T follicular helper cell (primary cell): Measurements from ENCODE around the gene DONSON.
A peak's percentile ranks its signal among the peaks of the same experiment; 100 is the strongest.

ENCODE experiments used
- DNase-seq: peaks from one replicate; pipeline ENCODE4 v3.0.0-alpha.2; 2020; ENCODE audit warnings: low read depth

Gene DONSON

DNA sequence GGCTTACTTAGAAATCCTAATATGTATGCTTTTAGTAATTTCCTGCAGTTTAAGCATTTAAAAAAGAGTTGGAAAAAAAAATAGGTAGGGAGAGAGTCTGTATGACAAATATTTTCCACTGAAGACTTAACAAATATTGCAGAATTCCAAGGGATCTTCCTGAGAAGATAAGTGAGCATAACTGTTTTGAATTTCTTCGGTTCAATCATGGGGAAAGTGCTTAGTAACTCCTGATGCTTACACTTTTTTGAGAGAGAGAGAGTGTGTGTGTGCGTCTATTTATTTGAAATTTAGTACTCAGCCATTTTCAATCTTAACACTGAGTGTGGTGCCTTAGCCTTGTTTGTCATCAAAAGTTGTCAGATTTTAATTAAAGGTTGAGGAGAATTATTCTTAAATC, 27.1 kb downstream of the DONSON start:
- no peak for DNase-seq

DNA sequence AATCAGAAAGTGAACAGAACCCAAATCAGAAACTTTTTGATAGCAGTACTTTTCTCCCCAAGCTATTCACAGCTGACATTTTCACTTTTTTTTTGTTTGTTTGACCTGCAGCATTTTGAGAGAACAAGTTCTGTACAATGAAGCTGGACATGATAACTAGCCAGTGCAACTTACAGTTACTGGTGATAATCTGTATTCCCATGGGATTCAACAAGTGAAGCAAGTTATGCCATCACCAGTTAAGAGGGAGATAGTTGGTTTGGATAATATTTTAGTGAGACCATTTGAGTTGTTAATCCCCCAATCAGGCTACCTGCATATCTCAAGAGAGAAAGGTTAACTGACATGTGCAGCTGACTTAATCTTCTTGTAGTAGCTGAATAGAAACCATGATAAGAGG, 27.5 kb downstream of the DONSON start:
- DNase-seq: no peak

- no peak for DNase-seq
Measured at GRCh38 chr21:33559813-33560212, 28.7 kb downstream of the DONSON start.

DNA sequence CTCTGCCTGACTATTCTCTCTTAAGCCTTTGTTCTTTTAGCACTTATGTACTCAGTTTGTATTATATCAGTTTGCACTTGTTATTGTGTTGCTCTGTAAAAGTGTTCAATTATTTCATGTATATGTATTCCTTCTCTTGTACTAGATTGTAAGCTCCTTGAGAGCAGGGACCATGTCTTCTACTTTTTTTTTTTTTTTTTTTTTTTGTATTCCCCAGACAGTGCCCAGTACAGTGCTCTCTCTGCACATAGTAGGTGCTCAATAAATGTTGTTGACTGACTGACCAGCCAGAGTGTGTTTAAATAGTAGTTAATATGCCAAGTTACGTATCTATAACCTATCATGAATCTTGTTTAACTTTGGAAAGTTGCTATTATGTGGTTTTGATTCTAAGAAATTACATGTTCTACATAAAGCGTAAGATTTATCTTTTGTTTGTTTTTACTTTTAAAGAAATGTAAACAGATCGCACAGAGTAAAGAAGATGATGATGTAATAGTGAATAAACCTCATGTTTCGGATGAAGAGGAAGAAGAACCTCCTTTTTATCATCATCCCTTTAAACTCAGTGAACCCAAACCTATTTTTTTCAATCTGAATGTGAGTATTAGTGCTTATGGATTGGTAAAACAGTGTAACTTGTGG, 29.6 kb downstream of the DONSON start:
- DNase-seq: no peak

GRCh38 chr21:33557447-33557846, 31.0 kb downstream of the DONSON start:
- DNase-seq: no peak

DNA sequence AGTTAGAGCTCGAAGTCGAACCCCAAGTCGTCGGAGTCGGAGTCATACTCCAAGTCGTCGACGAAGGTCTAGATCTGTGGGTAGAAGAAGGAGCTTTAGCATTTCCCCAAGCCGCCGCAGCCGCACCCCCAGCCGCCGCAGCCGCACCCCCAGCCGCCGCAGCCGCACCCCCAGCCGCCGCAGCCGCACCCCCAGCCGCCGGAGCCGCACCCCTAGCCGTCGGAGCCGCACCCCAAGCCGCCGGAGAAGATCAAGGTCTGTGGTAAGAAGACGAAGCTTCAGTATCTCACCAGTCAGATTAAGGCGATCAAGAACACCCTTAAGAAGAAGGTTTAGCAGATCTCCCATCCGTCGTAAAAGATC, 33.5 kb downstream of the DONSON start:
- DNase-seq: no peak

DNA sequence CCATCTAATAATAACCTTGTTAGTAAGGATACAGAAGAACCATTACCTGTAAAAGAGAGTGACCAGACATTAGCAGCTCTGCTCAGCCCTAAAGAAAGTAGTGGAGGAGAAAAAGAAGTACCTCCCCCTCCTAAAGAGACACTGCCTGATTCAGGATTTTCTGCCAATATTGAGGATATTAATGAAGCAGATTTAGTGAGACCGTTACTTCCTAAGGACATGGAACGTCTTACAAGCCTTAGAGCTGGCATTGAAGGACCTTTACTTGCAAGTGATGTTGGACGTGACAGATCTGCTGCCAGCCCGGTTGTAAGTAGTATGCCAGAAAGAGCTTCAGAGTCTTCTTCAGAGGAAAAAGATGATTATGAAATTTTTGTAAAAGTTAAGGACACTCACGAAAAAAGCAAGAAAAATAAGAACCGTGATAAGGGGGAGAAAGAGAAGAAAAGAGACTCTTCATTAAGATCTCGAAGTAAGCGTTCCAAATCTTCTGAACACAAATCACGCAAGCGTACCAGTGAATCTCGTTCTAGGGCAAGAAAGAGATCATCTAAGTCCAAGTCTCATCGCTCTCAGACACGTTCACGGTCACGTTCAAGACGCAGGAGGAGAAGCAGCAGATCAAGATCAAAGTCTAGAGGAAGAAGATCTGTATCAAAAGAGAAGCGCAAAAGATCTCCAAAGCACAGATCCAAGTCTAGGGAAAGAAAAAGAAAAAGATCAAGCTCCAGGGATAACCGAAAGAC, 34.1 kb downstream of the DONSON start:
- DNase-seq: no peak

DNA sequence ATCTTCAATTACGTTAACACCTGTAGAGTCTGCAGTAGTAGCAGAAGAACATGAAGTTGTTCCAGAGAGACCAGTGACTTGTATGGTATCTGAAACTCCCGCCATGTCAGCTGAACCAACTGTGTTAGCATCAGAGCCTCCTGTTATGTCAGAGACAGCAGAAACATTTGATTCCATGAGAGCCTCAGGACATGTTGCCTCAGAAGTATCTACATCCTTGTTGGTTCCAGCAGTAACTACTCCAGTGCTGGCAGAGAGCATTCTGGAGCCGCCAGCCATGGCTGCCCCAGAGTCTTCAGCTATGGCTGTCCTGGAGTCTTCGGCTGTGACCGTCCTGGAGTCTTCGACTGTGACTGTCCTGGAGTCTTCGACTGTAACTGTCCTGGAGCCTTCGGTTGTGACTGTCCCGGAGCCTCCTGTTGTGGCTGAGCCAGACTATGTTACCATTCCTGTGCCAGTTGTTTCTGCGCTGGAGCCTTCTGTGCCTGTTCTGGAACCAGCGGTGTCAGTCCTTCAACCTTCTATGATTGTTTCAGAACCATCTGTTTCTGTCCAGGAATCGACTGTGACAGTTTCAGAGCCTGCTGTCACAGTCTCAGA, 35.4 kb downstream of the DONSON start:
- DNase-seq: no peak

- DNase-seq: no peak
Measured at GRCh38 chr21:33552093-33552998, 36.1 kb downstream of the DONSON start.

DNA sequence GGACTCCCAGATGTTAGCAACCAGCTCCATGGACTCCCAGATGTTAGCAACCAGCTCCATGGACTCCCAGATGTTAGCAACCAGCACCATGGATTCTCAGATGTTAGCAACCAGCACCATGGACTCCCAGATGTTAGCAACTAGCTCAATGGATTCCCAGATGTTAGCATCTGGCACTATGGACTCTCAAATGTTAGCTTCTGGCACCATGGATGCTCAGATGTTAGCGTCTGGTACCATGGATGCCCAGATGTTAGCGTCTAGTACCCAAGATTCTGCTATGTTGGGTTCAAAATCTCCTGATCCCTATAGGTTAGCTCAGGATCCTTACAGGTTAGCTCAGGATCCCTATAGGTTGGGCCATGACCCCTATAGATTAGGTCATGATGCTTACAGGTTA, 36.8 kb downstream of the DONSON start:
- no peak for DNase-seq

GRCh38 chr21:33550772-33551660, 37.5 kb downstream of the DONSON start:
- no peak for DNase-seq

DNA sequence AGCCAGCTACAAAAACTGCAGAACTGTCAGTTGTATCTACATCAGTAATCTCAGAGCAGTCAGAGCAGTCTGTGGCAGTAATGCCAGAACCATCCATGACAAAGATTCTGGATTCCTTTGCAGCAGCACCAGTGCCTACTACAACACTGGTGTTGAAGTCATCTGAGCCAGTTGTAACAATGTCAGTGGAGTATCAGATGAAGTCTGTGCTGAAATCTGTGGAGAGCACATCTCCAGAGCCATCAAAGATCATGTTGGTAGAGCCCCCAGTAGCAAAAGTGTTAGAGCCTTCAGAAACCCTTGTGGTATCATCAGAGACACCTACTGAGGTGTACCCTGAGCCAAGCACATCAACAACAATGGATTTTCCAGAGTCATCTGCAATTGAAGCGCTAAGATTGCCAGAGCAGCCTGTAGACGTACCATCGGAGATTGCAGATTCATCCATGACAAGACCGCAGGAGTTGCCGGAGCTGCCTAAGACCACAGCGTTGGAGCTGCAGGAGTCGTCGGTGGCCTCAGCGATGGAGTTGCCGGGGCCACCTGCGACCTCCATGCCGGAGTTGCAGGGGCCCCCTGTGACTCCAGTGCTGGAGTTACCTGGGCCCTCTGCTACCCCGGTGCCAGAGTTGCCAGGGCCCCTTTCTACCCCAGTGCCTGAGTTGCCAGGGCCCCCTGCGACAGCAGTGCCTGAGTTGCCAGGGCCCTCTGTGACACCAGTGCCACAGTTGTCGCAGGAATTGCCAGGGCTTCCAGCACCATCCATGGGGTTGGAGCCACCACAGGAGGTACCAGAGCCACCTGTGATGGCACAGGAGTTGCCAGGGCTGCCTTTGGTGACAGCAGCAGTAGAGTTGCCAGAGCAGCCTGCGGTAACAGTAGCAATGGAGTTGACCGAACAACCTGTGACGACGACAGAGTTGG, 38.4 kb downstream of the DONSON start:
- DNase-seq: no peak

DNA sequence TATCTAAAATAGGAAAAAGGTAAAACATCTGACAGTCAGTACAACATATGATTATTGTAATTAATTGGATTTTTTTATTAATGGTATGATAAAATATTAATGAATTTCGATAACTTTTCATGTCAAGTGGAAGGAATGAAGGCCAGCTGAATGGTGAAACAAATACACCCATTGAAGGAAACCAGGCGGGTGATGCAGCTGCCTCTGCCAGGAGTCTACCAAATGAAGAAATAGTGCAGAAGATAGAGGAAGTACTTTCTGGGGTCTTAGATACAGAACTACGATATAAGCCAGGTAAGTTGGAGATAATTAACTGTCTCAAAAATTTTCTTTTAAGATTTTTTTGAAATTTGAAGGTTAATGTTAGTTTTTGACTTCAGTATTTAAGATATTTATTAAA, 42.4 kb downstream of the DONSON start:
- no peak for DNase-seq

DNA sequence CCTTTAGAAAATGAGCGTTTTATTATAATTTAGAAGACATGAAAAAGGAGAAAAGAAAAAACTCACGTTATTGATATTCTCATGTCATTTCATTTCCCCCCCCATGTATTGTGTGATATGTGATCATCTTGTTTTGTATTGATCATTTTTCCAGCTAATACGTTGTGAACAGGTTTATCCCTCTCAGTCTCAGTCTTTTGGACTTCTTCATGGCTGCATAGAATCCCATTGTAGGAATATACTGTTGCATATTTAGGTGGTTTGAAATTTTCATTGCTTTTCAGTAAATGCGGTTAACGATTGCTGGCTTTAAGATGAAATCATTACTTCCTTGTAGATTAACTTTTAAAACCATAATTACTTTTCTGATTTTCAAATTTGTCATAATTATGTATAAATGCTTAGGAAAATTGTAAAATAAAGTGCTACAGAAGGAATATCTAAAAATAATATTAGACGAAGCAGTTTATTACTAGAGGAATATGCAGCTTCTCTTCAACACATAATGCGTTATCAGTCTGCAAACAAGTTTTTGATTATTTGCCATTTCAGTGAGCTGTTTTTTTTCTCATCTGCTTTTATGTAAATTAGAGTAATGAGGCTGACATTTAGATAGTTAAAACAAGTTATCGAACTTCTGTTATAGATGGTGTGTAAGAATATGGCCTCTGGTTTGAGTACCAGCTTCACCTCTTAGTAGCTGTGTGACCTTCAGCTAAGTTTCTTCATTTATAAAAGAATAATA, 43.9 kb downstream of the DONSON start:
- no peak for DNase-seq

DNA sequence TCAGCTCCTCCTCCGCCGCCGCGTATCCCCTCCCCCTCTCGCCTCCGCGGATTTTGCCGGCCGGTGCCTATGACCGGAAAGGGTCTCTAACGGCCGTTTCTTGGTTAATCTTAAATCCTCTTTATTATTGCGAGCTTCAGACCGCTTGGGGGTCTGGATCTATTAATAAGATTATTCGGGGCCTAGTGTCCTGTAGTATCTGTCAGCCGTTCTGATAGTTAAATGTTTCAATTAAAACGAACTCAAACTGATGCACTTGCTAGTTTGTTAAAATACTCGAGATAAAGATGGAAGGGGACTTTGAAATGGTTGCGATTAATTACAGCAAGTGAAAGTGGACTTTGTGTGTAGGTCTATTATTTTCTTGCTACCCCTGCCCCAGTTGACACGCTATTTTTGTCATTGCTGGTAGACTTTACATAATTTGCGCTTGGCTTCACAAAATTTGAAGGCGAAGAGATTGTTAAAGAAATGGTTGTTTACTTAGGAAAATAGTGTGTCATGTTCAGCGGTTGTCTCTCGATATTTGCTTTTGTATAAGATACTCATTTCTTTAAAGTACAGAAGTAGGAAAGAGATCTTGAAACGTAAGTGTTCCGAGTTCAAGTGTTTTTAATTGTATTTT, 44.9 kb downstream of the DONSON start:
- DNase-seq: peak; percentile 48

DNA sequence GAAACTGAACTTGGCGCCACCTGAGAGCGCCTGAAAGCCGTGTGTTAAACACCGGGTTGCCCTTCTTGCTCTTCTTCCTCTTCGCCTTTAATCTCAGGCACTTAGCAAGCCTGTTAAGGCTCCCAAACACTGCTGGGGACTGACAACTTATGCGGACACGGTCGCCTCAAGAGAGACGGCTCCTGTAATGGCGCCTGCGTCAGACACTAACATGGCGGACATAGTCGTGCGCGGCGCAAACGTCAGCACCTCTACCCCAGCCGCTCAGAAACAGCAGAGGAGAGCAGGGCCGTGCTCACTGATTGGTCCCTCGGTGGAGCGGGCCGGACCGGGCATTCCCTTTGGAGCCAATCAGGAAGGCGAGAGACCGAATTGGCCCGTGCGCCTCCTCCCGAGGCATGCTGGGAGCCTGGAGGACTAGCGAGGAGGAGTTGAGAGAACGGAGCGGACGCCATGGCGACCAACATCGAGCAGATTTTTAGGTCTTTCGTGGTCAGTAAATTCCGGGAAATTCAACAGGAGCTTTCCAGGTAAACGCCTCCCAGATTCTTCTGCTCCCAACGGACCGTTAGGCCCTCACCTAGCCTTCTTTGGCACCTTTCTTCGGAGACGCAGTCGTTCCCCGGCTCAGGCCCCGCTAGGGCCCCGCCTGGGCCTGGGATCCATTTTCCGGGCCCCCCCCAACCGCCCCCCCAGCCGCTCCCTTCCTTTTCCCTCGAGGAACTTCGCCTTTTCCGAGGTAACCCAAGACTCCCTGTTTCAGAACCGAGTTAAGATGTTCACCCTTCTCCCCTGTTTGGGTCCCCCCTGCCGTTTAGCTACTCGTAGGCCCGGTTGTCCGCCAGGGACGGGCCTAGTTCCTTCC, 45.6 kb downstream of the DONSON start, which contains the start of gene SON:
TSS of gene SON (plus strand) at position 399 of the 865 bp plus-strand sequence. CDS start at position 454, 55 bp downstream.
- DNase-seq: peak; percentile 98

DNA sequence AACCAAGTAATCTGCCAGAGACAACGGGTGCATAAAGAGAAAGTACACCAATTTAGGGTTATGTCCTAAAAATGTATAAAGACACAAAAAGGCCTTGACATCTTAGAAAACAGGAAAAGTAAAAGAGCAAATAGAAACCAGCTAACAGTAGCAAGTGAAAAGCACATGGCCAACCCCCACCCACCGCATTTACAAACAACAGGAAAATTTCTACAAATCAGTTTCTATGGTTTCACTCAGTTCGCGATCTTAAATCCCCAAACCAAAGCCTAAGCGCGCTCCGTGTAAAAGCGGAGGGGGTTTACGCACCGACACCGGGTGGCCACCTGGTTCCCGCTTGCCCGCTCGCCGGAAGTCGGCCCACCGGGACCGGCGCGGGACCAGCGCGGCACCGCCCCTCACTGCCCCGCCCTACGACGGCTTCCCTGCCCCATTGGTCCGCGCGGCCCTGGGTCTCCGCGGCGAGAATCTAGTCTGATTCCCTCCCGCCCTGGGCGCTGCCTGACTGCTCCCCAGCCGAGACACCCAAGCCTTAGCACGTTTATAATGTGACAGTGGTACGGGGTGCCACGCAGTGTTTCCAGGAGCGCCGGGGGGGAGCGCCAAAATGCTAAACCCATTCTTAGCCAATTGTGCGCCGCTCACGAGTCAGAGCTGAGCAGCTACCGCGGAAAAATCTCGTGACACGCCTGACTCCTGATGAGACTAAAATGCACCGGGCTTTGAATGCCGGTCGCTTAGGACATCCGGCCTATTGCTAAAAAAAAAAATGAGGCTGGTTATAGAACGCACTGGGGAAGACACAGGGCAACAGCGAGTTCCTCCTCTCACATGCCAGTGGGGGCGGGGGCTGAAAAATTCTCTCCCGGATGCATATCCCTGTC, 46.5 kb downstream of the DONSON start, which contains the start of gene GART:
TSS of gene GART (minus strand) at position 362 of the 884 bp plus-strand sequence. CDS start 2,802 bp downstream, outside the sequence.
- peak; percentile 73 for DNase-seq
